NCI-H1105 treated with DMSO at 0.1 percent for 48 hours (cell line): Measurements from ENCODE around the gene BAIAP3.

ENCODE experiments used
- DNase-seq: peaks from one replicate; lab custom pipeline; 2025; lab: John Stamatoyannopoulos, UW

The BAIAP3 gene

DNA sequence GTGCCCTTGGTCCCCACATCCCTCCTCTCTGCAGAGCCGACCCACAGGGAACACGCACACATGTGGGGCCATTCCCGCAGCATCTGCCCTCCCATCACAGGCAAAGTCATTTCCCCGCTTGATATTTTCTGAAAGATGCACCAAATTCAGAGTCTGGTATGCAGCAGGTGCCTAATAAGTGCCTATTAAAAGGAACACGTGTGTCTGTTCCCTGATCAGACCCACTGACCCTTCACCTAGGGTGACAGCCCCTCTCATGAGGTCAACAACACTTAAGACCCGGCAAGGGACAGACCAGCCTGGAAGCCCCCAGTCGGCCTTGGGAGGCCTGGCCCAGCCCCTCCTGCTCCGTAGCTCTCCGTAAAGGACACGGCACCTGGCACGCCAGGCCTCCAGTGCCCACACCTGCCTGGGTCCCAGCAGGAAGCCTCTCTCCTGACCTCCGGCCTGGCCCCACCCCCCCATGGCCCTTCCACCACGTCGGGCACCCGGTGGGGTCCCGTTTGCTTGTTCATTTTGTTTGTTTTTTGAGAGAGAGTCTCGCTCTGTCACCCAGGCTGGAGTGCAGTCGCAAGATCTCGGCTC is 61.0 kb downstream of the BAIAP3 start:
- no peak for DNase-seq

DNA sequence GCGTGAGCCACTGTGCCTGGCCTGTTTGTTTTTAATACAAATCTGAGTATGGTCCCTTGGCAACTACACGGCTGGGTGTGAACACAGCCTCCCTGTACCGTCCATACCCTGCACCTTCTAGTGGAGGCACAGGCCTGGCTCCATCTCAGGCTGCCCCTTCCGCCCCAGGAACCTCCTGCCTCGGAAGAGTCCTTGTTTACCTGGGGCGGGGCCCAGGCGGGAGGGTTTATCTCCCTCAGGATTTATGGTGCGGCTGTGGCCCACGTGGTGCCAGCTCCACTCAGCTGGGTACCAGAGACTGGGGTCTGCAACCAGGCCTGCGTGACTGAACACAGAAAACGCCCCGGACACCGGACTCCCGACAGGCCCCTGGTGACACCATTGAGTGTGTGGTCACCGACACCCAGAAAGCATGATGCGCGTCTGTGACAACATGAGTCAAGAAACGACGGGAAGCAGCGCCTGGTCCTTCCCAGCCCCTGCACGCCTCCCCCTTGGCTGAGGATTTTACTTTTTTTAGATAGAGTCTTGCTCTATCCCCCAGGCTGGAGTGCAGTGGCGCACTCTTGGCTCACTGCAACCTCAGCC is 62.1 kb downstream of the BAIAP3 start:
- no peak for DNase-seq

DNA sequence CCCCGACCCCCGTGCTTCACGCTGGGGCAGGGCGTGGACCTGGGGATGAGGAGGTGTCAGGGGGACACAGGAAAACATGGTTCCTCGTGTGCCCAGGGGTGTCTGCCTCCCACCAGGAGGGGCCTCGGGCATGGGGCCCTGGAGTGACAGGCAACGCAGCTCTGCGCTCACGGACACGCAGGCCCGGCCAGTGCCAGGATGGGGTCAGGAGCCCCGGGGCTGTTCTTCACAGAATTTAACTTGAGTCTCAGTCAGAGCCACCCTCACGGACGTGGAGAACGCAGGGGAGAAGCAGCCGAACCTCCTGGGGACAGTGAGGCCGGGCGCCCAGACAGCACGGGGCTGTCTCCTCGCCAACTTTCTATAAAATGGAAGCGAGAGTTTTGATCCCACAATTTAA is 64.3 kb downstream of the BAIAP3 start:
- DNase-seq = no peak

DNA sequence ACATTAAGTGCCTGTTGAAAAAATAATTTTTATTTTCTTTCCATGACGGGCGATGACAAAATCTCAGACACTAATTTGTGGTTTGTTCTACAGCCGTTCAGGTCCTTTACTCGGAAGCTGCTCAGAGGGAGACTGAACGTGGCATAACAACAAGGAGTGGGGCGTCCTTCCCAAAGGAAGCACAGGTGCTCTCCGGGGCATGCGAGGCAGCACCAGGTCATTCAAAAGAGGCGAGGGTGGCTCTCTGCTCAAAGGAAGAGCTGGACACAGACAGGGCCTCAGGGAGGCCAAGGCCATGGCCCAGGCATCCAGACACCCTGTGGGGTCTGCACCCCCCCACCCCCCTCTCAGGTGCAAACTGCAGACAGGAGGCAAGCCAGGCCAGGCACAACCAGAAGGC is 64.9 kb downstream of the BAIAP3 start:
- no peak for DNase-seq
